Erythroblast (primary cell): ENCODE measurements around the gene RBSN.
A peak's percentile ranks its signal among the peaks of the same experiment; 100 is the strongest.

Source experiments
- DNase-seq, 2 experiments: peaks; one replicate each; lab custom pipeline; 2025; lab: John Stamatoyannopoulos, UW
- GATA1 ChIP-seq: IDR thresholded peaks from 2 replicates; pipeline ENCODE4 v1.6.1; 2011; ENCODE audit warnings: low read depth, mild to moderate bottlenecking, control low read depth, low read length, moderate library complexity
- POLR2A ChIP-seq: IDR thresholded peaks from 2 replicates; pipeline ENCODE4 v1.6.1; 2011; ENCODE audit warnings: mild to moderate bottlenecking, low read length

The RBSN gene

GRCh38 chr3:15086263-15086662 is 12.7 kb downstream of the RBSN start:
- no peak for DNase-seq
- no peak for TF ChIP-seq POLR2A
- no peak for TF ChIP-seq GATA1

GRCh38 chr3:15083252-15083651 is 15.7 kb downstream of the RBSN start:
- no peak for DNase-seq
- TF ChIP-seq POLR2A: no peak
- TF ChIP-seq GATA1: no peak

- DNase-seq: no peak
- TF ChIP-seq GATA1: no peak
- no peak for TF ChIP-seq POLR2A
These were observed 16.8 kb downstream of the RBSN start for GRCh38 chr3:15081960-15082664.

GRCh38 chr3:15079091-15079490 is 19.9 kb downstream of the RBSN start:
- no peak for DNase-seq
- TF ChIP-seq GATA1: no peak
- no peak for TF ChIP-seq POLR2A

- TF ChIP-seq GATA1: no peak
- no peak for TF ChIP-seq POLR2A
These were observed 24.4 kb downstream of the RBSN start for GRCh38 chr3:15074500-15074899.

GRCh38 chr3:15071699-15072098 is 27.2 kb downstream of the RBSN start:
- no peak for DNase-seq
- TF ChIP-seq GATA1 (no peak), POLR2A (no peak)

More at GRCh38 chr3:15074500-15074899, 24.4 kb downstream of the RBSN start:
- DNase-seq: no peak

GRCh38 chr3:15069441-15069840 is 29.5 kb downstream of the RBSN start:
- no peak for TF ChIP-seq GATA1
- TF ChIP-seq POLR2A: no peak
- no peak for DNase-seq

- no peak for DNase-seq
- TF ChIP-seq GATA1 (no peak), POLR2A (no peak)
These were observed 32.5 kb downstream of the RBSN start for GRCh38 chr3:15066467-15066866.

- no peak for DNase-seq
- TF ChIP-seq POLR2A: no peak
- no peak for TF ChIP-seq GATA1
These were observed 33.4 kb downstream of the RBSN start for GRCh38 chr3:15065550-15066007.

- peak; percentile 93 to 94 for DNase-seq
- TF ChIP-seq GATA1 (no peak), POLR2A (peak; percentile 94)
These were observed 34.0 kb downstream of the RBSN start, which contains the start of gene MRPS25 for GRCh38 chr3:15064835-15065549. Gene MRPS25, minus strand, starts transcription at chr3:15065315. Its CDS starts 121 bp downstream, at chr3:15065194.

GRCh38 chr3:15064299-15064834 is 34.6 kb downstream of the RBSN start:
- TF ChIP-seq GATA1 (no peak), POLR2A (no peak)
- peak; percentile 63 to 66 for DNase-seq

- no peak for TF ChIP-seq POLR2A
- DNase-seq: peak; percentile 29 to 43
These were observed 35.2 kb downstream of the RBSN start for GRCh38 chr3:15063656-15064286.

GRCh38 chr3:15063238-15063637 is 35.7 kb downstream of the RBSN start:
- TF ChIP-seq GATA1 (no peak), POLR2A (no peak)
- DNase-seq: peak in 1 of 2 experiments; percentile 11

GRCh38 chr3:15060029-15060428 is 38.9 kb downstream of the RBSN start:
- TF ChIP-seq GATA1: no peak
- TF ChIP-seq POLR2A: no peak

More at GRCh38 chr3:15060029-15060428, 38.9 kb downstream of the RBSN start:
- DNase-seq: no peak
